BLaER1 treated with 17β-estradiol and CSF1 and Interleukin-3, amounts not matched to agents 10 nM and 100 nM (cell line): ENCODE measurements around the gene CEBPG.
A peak's percentile ranks its signal among the peaks of the same experiment; 100 is the strongest.

Source experiments
- H3K27ac ChIP-seq, 11 experiments: shearing (Covaris generic); formaldehyde crosslinking; 2 replicates each; pipeline ENCODE4 v1.8.1; 2022
- H3K27me3 ChIP-seq, 11 experiments: shearing (Covaris generic); formaldehyde crosslinking; 2 replicates each; pipeline ENCODE4 v1.8.1; 2022
- H3K36me3 ChIP-seq, 11 experiments: shearing (Covaris generic); formaldehyde crosslinking; 2 replicates each; pipeline ENCODE4 v1.8.1; 2022
- H3K4me1 ChIP-seq, 10 experiments: shearing (Covaris generic); formaldehyde crosslinking; 2 replicates each; pipeline ENCODE4 v1.8.1; 2022
- H3K4me2 ChIP-seq, 11 experiments: shearing (Covaris generic); formaldehyde crosslinking; 2 replicates each; pipeline ENCODE4 v1.8.1; 2022
- H3K4me3 ChIP-seq, 10 experiments: shearing (Covaris generic); formaldehyde crosslinking; 2 replicates each; pipeline ENCODE4 v1.8.1; 2022
- H3K9ac ChIP-seq, 11 experiments: shearing (Covaris generic); formaldehyde crosslinking; 2 replicates each; pipeline ENCODE4 v1.8.1; 2022
- H3K9me3 ChIP-seq, 11 experiments: shearing (Covaris generic); formaldehyde crosslinking; replicated peaks in 1 of 11; 2 replicates each; pipeline ENCODE4 v1.8.1; 2022
- H4K20me1 ChIP-seq, 11 experiments: shearing (Covaris generic); formaldehyde crosslinking; 2 replicates each; pipeline ENCODE4 v1.8.1; 2022
- Cebpa-rat ChIP-seq, 11 experiments: shearing (Covaris generic); IDR thresholded peaks; 2 replicates each; pipeline ENCODE4 v1.8.1; 2022

CEBPG gene

GRCh38 chr19:33413868-33414666, 40.6 kb downstream of the CEBPG start:
- Histone ChIP-seq H3K4me2 (peak overlapping the region in 1 of 11 experiments; percentile 5; a peak in 1 of 22 replicates), H4K20me1 (peaks cover 0 to 75% (median 11%) of the 10 kb centered on the region in 11 experiments; a peak in 13 of 22 replicates), H3K9me3 (no peaks in the 10 kb centered on the region), H3K27ac (no peak overlapping the region), H3K9ac (peak overlapping the region in 1 of 11 experiments; percentile 23; a peak in 1 of 22 replicates), H3K4me3 (no peak overlapping the region), H3K36me3 (peaks cover 0 to 24% (median 0%) of the 10 kb centered on the region in 11 experiments; a peak in 6 of 22 replicates), H3K27me3 (no peaks in the 10 kb centered on the region), H3K4me1 (peaks cover 0 to 16% (median 8%) of the 10 kb centered on the region in 10 experiments; a peak in 10 of 20 replicates)
- no peak for TF ChIP-seq Cebpa-rat (IDR thresholded peaks at IDR 0.05)

GRCh38 chr19:33414667-33415605, 41.4 kb downstream of the CEBPG start:
- no peaks in the 10 kb centered on the region for H3K9me3 ChIP-seq
- peak overlapping the region in 2 of 11 experiments; percentile 18 to 29; a peak in 2 of 22 replicates for H3K4me2 ChIP-seq
- H3K27ac ChIP-seq = no peak overlapping the region
- H4K20me1 ChIP-seq = peaks cover 0 to 77% (median 10%) of the 10 kb centered on the region in 11 experiments; a peak in 13 of 22 replicates
- H3K9ac ChIP-seq = 0 out of 22 replicates have a peak overlapping the region, but pooled peaks of 1 of the 11 experiments have one; percentile 2
- H3K36me3 ChIP-seq = peaks cover 0 to 19% (median 0%) of the 10 kb centered on the region in 11 experiments; a peak in 6 of 22 replicates
- H3K27me3 ChIP-seq = no peaks in the 10 kb centered on the region
- no peak overlapping the region for H3K4me3 ChIP-seq
- no peak for TF ChIP-seq Cebpa-rat (IDR thresholded peaks at IDR 0.05)
- H3K4me1 ChIP-seq = peaks cover 0 to 16% (median 7%) of the 10 kb centered on the region in 10 experiments; a peak in 9 of 20 replicates

- Histone ChIP-seq H3K4me3 (no peak overlapping the region), H4K20me1 (peaks cover 0 to 67% (median 10%) of the 10 kb centered on the region in 11 experiments; a peak in 13 of 22 replicates), H3K9me3 (no peaks in the 10 kb centered on the region), H3K36me3 (peaks cover 0 to 10% (median 0%) of the 10 kb centered on the region in 11 experiments; a peak in 3 of 22 replicates), H3K27me3 (no peaks in the 10 kb centered on the region), H3K27ac (no peak overlapping the region), H3K4me2 (peak overlapping the region in 9 of 11 experiments; percentile 44 to 63 (median 51); a peak in 15 of 22 replicates), H3K9ac (no peak overlapping the region), H3K4me1 (peaks cover 0 to 16% (median 7%) of the 10 kb centered on the region in 10 experiments; a peak in 10 of 20 replicates)
- no peak for TF ChIP-seq Cebpa-rat (IDR thresholded peaks at IDR 0.05)
Measured at GRCh38 chr19:33416307-33417215, 43.1 kb downstream of the CEBPG start.

GRCh38 chr19:33417751-33418150, 44.2 kb downstream of the CEBPG start:
- no peak overlapping the region for H3K4me2 ChIP-seq
- H3K9me3 ChIP-seq = no peaks in the 10 kb centered on the region
- peaks cover 0 to 62% (median 10%) of the 10 kb centered on the region in 11 experiments; a peak in 13 of 22 replicates for H4K20me1 ChIP-seq
- H3K36me3 ChIP-seq = 0 out of 22 replicates have a peak, but pooled peaks cover 0 to 8% (median 0%) of the 10 kb centered on the region in 11 experiments
- H3K27ac ChIP-seq = no peak overlapping the region
- H3K27me3 ChIP-seq = no peaks in the 10 kb centered on the region
- no peak overlapping the region for H3K4me3 ChIP-seq
- peaks cover 0 to 16% (median 7%) of the 10 kb centered on the region in 10 experiments; a peak in 10 of 20 replicates for H3K4me1 ChIP-seq
- no peak overlapping the region for H3K9ac ChIP-seq
- TF ChIP-seq Cebpa-rat (IDR thresholded peaks at IDR 0.05) = no peak

- Histone ChIP-seq H3K27ac (no peak overlapping the region), H3K9ac (no peak overlapping the region), H3K4me1 (peaks cover 0 to 16% (median 5%) of the 10 kb centered on the region in 10 experiments; a peak in 10 of 20 replicates), H3K9me3 (no peaks in the 10 kb centered on the region), H3K4me2 (no peak overlapping the region), H3K36me3 (0 out of 22 replicates have a peak, but pooled peaks cover 0 to 8% (median 0%) of the 10 kb centered on the region in 11 experiments), H3K27me3 (no peaks in the 10 kb centered on the region), H4K20me1 (peaks cover 0 to 56% (median 10%) of the 10 kb centered on the region in 11 experiments; a peak in 12 of 22 replicates), H3K4me3 (no peak overlapping the region)
- TF ChIP-seq Cebpa-rat (IDR thresholded peaks at IDR 0.05) = no peak
Measured at GRCh38 chr19:33418461-33418860, 45.0 kb downstream of the CEBPG start.

- TF ChIP-seq Cebpa-rat (IDR thresholded peaks at IDR 0.05) = no peak
- no peak overlapping the region for H3K4me3 ChIP-seq
- H4K20me1 ChIP-seq = peaks cover 0 to 50% (median 10%) of the 10 kb centered on the region in 11 experiments; a peak in 12 of 22 replicates
- no peak overlapping the region for H3K27ac ChIP-seq
- H3K36me3 ChIP-seq = peaks cover 0 to 11% (median 0%) of the 10 kb centered on the region in 11 experiments; a peak in 1 of 22 replicates
- H3K9ac ChIP-seq = no peak overlapping the region
- no peaks in the 10 kb centered on the region for H3K27me3 ChIP-seq
- H3K9me3 ChIP-seq = no peaks in the 10 kb centered on the region
- H3K4me1 ChIP-seq = peaks cover 0 to 12% (median 4%) of the 10 kb centered on the region in 10 experiments; a peak in 10 of 20 replicates
- no peak overlapping the region for H3K4me2 ChIP-seq
Measured at GRCh38 chr19:33418871-33419787, 45.6 kb downstream of the CEBPG start.

- no peaks in the 10 kb centered on the region for H3K27me3 ChIP-seq
- H3K4me3 ChIP-seq = no peak overlapping the region
- H3K9me3 ChIP-seq = no peaks in the 10 kb centered on the region
- TF ChIP-seq Cebpa-rat (IDR thresholded peaks at IDR 0.05) = no peak
- peaks cover 0 to 9% (median 3%) of the 10 kb centered on the region in 10 experiments; a peak in 10 of 20 replicates for H3K4me1 ChIP-seq
- no peak overlapping the region for H3K4me2 ChIP-seq
- H4K20me1 ChIP-seq = peaks cover 0 to 47% (median 10%) of the 10 kb centered on the region in 11 experiments; a peak in 12 of 22 replicates
- H3K9ac ChIP-seq = no peak overlapping the region
- peaks cover 0 to 14% (median 0%) of the 10 kb centered on the region in 11 experiments; a peak in 1 of 22 replicates for H3K36me3 ChIP-seq
- no peak overlapping the region for H3K27ac ChIP-seq
Measured at GRCh38 chr19:33419788-33420130, 46.2 kb downstream of the CEBPG start.
